Tibial artery (tissue), 4 donors: ENCODE results near the gene SOX13.
A peak's percentile ranks its signal among the peaks of the same experiment; 100 is the strongest.

Experiments
- DNase-seq, 2 donors: peaks; one replicate each; pipeline ENCODE4 v3.0.0-alpha.2; 2019
- H3K27ac ChIP-seq, 2 donors: fragments of 200-600 bp; sonication (generic) in 1 of 2; 1 replicate in 1 of 2; 2 replicates in 1 of 2; pipeline ENCODE4 v1.5.1; 2018 to 2019; ENCODE audit warnings: mild to moderate bottlenecking in 1 of 2
- H3K27me3 ChIP-seq, 2 donors: fragments of 200-600 bp; sonication (generic) in 1 of 2; one replicate each; pipeline versions ENCODE4 v1.5.1 to v1.6.0; 2016 to 2019
- H3K36me3 ChIP-seq, 3 donors: fragments of 200-600 bp; sonication (generic) in 2 of 3; one replicate each; pipeline ENCODE4 v1.5.1; 2016 to 2019; ENCODE audit warnings: mild to moderate bottlenecking in 2 of 3
- H3K4me1 ChIP-seq, 4 donors: fragments of 200-600 bp; sonication (generic) in 2 of 4; 1 replicate in 3 of 4; 2 replicates in 1 of 4; pipeline ENCODE4 v1.5.1; 2016 to 2019
- H3K4me3 ChIP-seq, 2 donors: fragments of 200-600 bp; sonication (generic) in 1 of 2; 1 replicate in 1 of 2; 2 replicates in 1 of 2; pipeline ENCODE4 v1.5.1; 2018 to 2019; ENCODE audit warnings: mild to moderate bottlenecking in 2 of 2
- H3K9me3 ChIP-seq, 3 donors: fragments of 200-600 bp; sonication (generic) in 1 of 3; one replicate each; pipeline ENCODE4 v1.5.1; 2016 to 2019
- CTCF ChIP-seq, 2 experiments: fragments of 200-600 bp in 1 of 2; fragments of 450-650 bp in 1 of 2; IDR thresholded peaks; one replicate each; pipeline ENCODE4 v1.5.1; 2017 to 2019; ENCODE audit warnings: antibody characterized with exemption in 2 of 2, mild to moderate bottlenecking in 1 of 2, moderate library complexity in 1 of 2
- intact Hi-C: fragments of 100-400 bp; cut with DNase I; formaldehyde crosslinking; loops from one replicate; pipeline ENCODE4 v1.15.0; 2023; ENCODE audit warnings: low total_unique reads

Gene SOX13

GRCh38 chr1:204073837-204074273, 940 bp downstream of the SOX13 start:
- H3K27me3 ChIP-seq = no peaks in the 10 kb centered on the region
- no peak for TF ChIP-seq CTCF (IDR thresholded peaks at IDR 0.05)
- peaks cover 0 to 47% (median 39%) of the 10 kb centered on the region in 4 donors for H3K4me1 ChIP-seq
- no peaks in the 10 kb centered on the region for H3K36me3 ChIP-seq
- intact Hi-C loops = loop anchor here (1.0 kb wide), 1 partner anchor 53 kb away; no protein-coding TSS in a partner anchor
- no peaks in the 10 kb centered on the region for H3K9me3 ChIP-seq
- H3K4me3 ChIP-seq = peak overlapping the region; percentile 77 to 87
- DNase-seq = no peak
- peak overlapping the region; percentile 89 to 90 for H3K27ac ChIP-seq

GRCh38 chr1:204074274-204075138, 1.6 kb downstream of the SOX13 start:
- H3K4me1 ChIP-seq = peaks cover 2 to 53% (median 45%) of the 10 kb centered on the region in 4 donors

GRCh38 chr1:204075139-204075521, 2.2 kb downstream of the SOX13 start:
- Histone ChIP-seq H3K27me3 (no peaks in the 10 kb centered on the region), H3K36me3 (no peaks in the 10 kb centered on the region), H3K9me3 (no peaks in the 10 kb centered on the region), H3K4me3 (peak overlapping the region; percentile 77 to 87), H3K4me1 (peaks cover 5 to 59% (median 51%) of the 10 kb centered on the region in 4 donors), H3K27ac (peak overlapping the region; percentile 89 to 90)
- intact Hi-C loops = loop anchor here (5.0 kb wide), 1 partner anchor 208 kb away; no protein-coding TSS in a partner anchor
- TF ChIP-seq CTCF (IDR thresholded peaks at IDR 0.05) = peak in 1 of 2 experiments; percentile 8
- peak in 1 of 2 donors; percentile 77 for DNase-seq

More at GRCh38 chr1:204074274-204075138, 1.6 kb downstream of the SOX13 start:
- Histone ChIP-seq H3K27me3 (no peaks in the 10 kb centered on the region), H3K36me3 (no peaks in the 10 kb centered on the region), H3K27ac (peak overlapping the region; percentile 89 to 90), H3K4me3 (peak overlapping the region; percentile 77 to 87), H3K9me3 (no peaks in the 10 kb centered on the region)
- TF ChIP-seq CTCF (IDR thresholded peaks at IDR 0.05) = no peak
- intact Hi-C loops = loop anchor here (5.0 kb wide), 1 partner anchor 207 kb away; no protein-coding TSS in a partner anchor
- peak; percentile 61 to 80 for DNase-seq

GRCh38 chr1:204075890-204076846, 3.3 kb downstream of the SOX13 start:
- no peak for TF ChIP-seq CTCF (IDR thresholded peaks at IDR 0.05)
- Histone ChIP-seq H3K4me3 (peak overlapping the region; percentile 77 to 87), H3K27ac (peak overlapping the region; percentile 89 to 90), H3K27me3 (no peaks in the 10 kb centered on the region), H3K36me3 (no peaks in the 10 kb centered on the region), H3K9me3 (no peaks in the 10 kb centered on the region), H3K4me1 (peaks cover 5 to 70% (median 59%) of the 10 kb centered on the region in 4 donors)
- no peak for DNase-seq
- intact Hi-C loops = loop anchor here (5.0 kb wide), 1 partner anchor 209 kb away; no protein-coding TSS in a partner anchor

GRCh38 chr1:204076891-204077290, 4.0 kb downstream of the SOX13 start:
- DNase-seq = no peak
- no peak for TF ChIP-seq CTCF (IDR thresholded peaks at IDR 0.05)
- no peaks in the 10 kb centered on the region for H3K36me3 ChIP-seq
- H3K4me3 ChIP-seq = peak overlapping the region; percentile 1 to 77
- intact Hi-C loops = loop anchor here (5.0 kb wide), 1 partner anchor 210 kb away; no protein-coding TSS in a partner anchor
- H3K27me3 ChIP-seq = no peaks in the 10 kb centered on the region
- H3K9me3 ChIP-seq = no peaks in the 10 kb centered on the region
- peak overlapping the region; percentile 89 to 90 for H3K27ac ChIP-seq
- peaks cover 5 to 77% (median 67%) of the 10 kb centered on the region in 4 donors for H3K4me1 ChIP-seq
